ENCODE data around the gene MYO1E.

DNA sequence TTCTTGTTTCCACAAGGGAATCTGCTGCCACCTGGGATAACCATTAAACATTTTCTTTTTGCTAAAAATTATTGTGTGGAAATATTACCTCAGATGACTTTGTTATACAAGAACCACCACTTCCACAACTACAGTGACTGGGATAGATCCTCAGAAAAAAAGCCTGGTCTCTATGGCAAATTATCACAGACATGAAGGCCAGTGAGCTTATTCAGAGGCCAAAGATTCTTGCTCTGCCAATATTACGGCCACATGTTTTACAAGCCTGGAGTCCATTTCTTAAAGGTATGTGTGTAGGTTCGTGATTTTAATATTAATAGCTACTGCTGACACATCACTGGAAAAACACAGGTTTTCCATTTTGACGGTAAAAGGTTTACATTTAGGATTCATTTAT lies 73.8 kb downstream of the MYO1E start:
- TF ChIP-seq, protein P1, sequence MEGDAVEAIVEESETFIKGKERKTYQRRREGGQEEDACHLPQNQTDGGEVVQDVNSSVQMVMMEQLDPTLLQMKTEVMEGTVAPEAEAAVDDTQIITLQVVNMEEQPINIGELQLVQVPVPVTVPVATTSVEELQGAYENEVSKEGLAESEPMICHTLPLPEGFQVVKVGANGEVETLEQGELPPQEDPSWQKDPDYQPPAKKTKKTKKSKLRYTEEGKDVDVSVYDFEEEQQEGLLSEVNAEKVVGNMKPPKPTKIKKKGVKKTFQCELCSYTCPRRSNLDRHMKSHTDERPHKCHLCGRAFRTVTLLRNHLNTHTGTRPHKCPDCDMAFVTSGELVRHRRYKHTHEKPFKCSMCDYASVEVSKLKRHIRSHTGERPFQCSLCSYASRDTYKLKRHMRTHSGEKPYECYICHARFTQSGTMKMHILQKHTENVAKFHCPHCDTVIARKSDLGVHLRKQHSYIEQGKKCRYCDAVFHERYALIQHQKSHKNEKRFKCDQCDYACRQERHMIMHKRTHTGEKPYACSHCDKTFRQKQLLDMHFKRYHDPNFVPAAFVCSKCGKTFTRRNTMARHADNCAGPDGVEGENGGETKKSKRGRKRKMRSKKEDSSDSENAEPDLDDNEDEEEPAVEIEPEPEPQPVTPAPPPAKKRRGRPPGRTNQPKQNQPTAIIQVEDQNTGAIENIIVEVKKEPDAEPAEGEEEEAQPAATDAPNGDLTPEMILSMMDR (IDR thresholded peaks at IDR 0.05; ENCODE audit: poor library complexity, severe bottlenecking): no peak
- TF ChIP-seq EZH2 (IDR thresholded peaks at IDR 0.05; ENCODE audit: borderline replicate concordance, insufficient read depth, low read length, poor library complexity, severe bottlenecking): no peak
- no peak for TF ChIP-seq POLR2AphosphoS5 (IDR thresholded peaks at IDR 0.05)
- TF ChIP-seq, protein P2, sequence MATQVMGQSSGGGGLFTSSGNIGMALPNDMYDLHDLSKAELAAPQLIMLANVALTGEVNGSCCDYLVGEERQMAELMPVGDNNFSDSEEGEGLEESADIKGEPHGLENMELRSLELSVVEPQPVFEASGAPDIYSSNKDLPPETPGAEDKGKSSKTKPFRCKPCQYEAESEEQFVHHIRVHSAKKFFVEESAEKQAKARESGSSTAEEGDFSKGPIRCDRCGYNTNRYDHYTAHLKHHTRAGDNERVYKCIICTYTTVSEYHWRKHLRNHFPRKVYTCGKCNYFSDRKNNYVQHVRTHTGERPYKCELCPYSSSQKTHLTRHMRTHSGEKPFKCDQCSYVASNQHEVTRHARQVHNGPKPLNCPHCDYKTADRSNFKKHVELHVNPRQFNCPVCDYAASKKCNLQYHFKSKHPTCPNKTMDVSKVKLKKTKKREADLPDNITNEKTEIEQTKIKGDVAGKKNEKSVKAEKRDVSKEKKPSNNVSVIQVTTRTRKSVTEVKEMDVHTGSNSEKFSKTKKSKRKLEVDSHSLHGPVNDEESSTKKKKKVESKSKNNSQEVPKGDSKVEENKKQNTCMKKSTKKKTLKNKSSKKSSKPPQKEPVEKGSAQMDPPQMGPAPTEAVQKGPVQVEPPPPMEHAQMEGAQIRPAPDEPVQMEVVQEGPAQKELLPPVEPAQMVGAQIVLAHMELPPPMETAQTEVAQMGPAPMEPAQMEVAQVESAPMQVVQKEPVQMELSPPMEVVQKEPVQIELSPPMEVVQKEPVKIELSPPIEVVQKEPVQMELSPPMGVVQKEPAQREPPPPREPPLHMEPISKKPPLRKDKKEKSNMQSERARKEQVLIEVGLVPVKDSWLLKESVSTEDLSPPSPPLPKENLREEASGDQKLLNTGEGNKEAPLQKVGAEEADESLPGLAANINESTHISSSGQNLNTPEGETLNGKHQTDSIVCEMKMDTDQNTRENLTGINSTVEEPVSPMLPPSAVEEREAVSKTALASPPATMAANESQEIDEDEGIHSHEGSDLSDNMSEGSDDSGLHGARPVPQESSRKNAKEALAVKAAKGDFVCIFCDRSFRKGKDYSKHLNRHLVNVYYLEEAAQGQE (IDR thresholded peaks at IDR 0.05; ENCODE audit: borderline replicate concordance): no peak
- no peak for TF ChIP-seq RAD21 (conservative IDR thresholded peaks at IDR 0.05)
- TF ChIP-seq EP300 (conservative IDR thresholded peaks at IDR 0.05; ENCODE audit: poor library complexity, severe bottlenecking): no peak
- TF ChIP-seq SMC3 (conservative IDR thresholded peaks at IDR 0.05; ENCODE audit: poor library complexity): no peak
